ENCODE results near the gene RUVBL2.

GRCh38 chr19:49017666-49018351 lies 24.1 kb downstream of the RUVBL2 start:
- no peak for TF ChIP-seq GATA2 (IDR thresholded peaks at IDR 0.05; ENCODE audit: low read depth, low read length)
- no peak for TF ChIP-seq GATA3 (IDR thresholded peaks at IDR 0.05; ENCODE audit: low read depth, low read length)
